COLO668 (cell line): ENCODE results near the gene ABHD14A.
A peak's percentile ranks its signal among the peaks of the same experiment; 100 is the strongest.
"Not testable (repeated sequence)": the region's sequence is repeated elsewhere in the genome, so short reads cannot be mapped to it uniquely, and the experiment has no call there.

Source experiments
- DNase-seq: peaks from one replicate; lab custom pipeline; 2025; ENCODE audit not compliant: unreplicated experiment; lab: John Stamatoyannopoulos, UW

ABHD14A gene

GRCh38 chr3:51974963-51975851, at the start of gene ABHD14A:
ABHD14A (plus strand) TSS chr3:51975064; CDS start chr3:51975136, 72 bp downstream.
- DNase-seq, result peak; percentile 69

GRCh38 chr3:51927061-51927977, 47.5 kb upstream of the ABHD14A start:
- no peak for DNase-seq

GRCh38 chr3:51928438-51928837, 46.4 kb upstream of the ABHD14A start:
- no peak for DNase-seq

GRCh38 chr3:51928981-51929380, 45.9 kb upstream of the ABHD14A start:
- not testable (repeated sequence) for DNase-seq

GRCh38 chr3:51929420-51930003, 45.4 kb upstream of the ABHD14A start:
- no peak for DNase-seq

GRCh38 chr3:51930439-51930838, 44.4 kb upstream of the ABHD14A start:
- no peak for DNase-seq

GRCh38 chr3:51931756-51932155, 43.1 kb upstream of the ABHD14A start:
- DNase-seq, result no peak

- DNase-seq, result no peak
Measured at GRCh38 chr3:51932471-51933370, 42.1 kb upstream of the ABHD14A start.

- DNase-seq, result no peak
Measured at GRCh38 chr3:51933471-51934138, 41.3 kb upstream of the ABHD14A start.

GRCh38 chr3:51934139-51934850, 40.6 kb upstream of the ABHD14A start:
- no peak for DNase-seq

GRCh38 chr3:51934991-51935885, 39.6 kb upstream of the ABHD14A start:
- DNase-seq, result no peak

GRCh38 chr3:51935886-51936755, 38.7 kb upstream of the ABHD14A start:
- DNase-seq, result no peak

- DNase-seq, result no peak
Measured at GRCh38 chr3:51937014-51937413, 37.9 kb upstream of the ABHD14A start.

GRCh38 chr3:51937611-51938450, 37.0 kb upstream of the ABHD14A start:
- no peak for DNase-seq

- DNase-seq, result no peak
Measured at GRCh38 chr3:51938780-51939425, 36.0 kb upstream of the ABHD14A start.
